GM12801 (cell line): ENCODE measurements around the gene CXADR.

Experiments
- TF ChIP-seq, protein P1 (sequence below): IDR thresholded peaks from one replicate; pipeline ENCODE4 v1.5.1; 2011; ENCODE audit warnings: control low read depth; ENCODE audit not compliant: insufficient read length; ENCODE audit errors: extremely low read depth

Gene CXADR

DNA sequence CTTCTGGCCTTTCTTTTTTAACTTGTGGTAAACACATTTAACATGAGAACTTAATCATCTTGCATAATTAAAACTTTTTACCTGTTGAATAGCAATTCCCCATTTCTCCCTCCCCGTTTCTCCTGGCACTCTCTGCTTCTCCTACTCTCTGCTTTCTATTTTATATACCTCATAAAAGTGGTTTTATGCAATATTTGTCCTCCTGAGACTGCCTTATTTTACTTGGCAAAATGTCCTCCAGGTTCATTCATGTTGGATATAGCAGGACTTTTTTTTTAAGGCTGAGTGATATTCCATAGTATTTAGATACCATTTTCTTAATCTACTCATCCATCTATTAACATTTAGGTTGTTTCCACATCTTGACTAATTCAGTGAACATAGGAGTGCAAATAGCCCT lies 64.9 kb downstream of the CXADR start:
- TF ChIP-seq, protein P1, sequence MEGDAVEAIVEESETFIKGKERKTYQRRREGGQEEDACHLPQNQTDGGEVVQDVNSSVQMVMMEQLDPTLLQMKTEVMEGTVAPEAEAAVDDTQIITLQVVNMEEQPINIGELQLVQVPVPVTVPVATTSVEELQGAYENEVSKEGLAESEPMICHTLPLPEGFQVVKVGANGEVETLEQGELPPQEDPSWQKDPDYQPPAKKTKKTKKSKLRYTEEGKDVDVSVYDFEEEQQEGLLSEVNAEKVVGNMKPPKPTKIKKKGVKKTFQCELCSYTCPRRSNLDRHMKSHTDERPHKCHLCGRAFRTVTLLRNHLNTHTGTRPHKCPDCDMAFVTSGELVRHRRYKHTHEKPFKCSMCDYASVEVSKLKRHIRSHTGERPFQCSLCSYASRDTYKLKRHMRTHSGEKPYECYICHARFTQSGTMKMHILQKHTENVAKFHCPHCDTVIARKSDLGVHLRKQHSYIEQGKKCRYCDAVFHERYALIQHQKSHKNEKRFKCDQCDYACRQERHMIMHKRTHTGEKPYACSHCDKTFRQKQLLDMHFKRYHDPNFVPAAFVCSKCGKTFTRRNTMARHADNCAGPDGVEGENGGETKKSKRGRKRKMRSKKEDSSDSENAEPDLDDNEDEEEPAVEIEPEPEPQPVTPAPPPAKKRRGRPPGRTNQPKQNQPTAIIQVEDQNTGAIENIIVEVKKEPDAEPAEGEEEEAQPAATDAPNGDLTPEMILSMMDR = no peak

- TF ChIP-seq, protein P1 = no peak
Observed at GRCh38 chr21:17578162-17578561, 65.3 kb downstream of the CXADR start.

DNA sequence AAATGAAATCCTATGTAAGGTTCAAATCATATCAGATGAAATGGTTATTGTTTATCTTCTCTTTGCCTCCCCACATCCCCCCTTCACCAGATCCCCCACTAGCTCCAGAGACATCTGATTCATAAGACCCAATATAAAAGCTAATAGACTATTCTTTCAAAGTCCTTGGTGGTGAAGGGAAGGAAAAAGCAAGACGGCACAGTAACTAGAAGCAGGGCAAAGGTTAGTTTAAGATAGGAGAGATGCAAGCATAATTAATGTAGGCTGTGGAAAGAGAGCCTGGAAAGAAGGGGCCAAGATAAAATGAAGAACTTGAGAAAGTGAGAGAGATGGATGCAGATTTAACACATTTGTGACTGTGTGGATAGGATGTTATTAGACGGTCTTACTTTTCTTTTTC lies 66.0 kb downstream of the CXADR start:
- TF ChIP-seq, protein P1 = no peak

GRCh38 chr21:17580319-17580718 lies 67.5 kb downstream of the CXADR start:
- TF ChIP-seq, protein P1 = no peak

- TF ChIP-seq, protein P1 = no peak
Observed at GRCh38 chr21:17583898-17584297, 71.1 kb downstream of the CXADR start.

DNA sequence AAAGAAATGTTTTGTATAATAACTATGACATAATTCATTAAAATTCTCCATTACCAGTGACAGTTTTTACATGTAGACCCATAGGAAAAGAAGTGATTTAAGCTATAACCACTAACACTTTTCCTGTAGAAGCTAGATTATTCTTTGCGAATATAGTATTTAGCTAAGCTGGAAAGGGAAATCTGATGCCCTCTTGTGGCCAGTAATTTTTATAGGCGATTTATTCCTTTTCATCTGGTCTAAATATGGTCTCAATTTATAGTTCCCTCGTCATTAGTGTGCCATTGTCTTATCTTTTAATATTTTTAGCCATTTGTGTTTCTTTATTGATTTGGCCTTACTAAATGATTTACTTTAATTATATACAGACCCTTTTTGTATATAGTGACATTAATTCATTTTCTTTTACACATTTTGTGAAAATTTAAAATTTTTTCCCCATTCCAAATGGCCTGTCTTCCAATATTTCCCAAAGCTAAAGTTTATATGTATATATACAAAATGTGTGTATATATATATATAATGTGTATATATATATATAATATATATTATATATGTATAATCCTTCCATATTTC lies 73.1 kb downstream of the CXADR start:
- TF ChIP-seq, protein P1 = no peak

DNA sequence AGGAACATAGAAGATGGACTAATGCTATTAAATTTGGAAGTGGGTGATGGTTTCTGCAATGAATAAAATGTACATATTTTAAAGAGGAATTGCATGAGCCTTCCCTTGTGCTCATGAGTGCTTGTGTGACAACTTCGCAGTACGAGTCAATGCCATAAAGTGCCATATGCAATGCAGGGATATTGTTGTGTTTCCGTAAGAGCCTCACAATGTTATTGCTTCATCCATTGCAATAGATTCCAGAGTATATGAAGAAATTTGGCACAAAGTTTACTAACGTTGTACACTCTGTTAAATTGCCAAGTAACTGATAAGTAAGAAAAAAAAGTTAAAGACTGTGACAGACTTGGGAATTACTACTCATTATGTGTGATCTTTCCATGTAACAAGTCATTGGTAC lies 77.6 kb downstream of the CXADR start:
- TF ChIP-seq, protein P1 = no peak
